ENCODE results near the gene INHBE. TPM values are rescaled to one million over a fixed set of nuclear protein-coding genes. Genes with fewer than 3 reads are reported as not detected.

Gene INHBE
- total and polyA plus RNA-seq, 2 experiments from 2014 or later: 5.6 to 29.0 TPM

DNA sequence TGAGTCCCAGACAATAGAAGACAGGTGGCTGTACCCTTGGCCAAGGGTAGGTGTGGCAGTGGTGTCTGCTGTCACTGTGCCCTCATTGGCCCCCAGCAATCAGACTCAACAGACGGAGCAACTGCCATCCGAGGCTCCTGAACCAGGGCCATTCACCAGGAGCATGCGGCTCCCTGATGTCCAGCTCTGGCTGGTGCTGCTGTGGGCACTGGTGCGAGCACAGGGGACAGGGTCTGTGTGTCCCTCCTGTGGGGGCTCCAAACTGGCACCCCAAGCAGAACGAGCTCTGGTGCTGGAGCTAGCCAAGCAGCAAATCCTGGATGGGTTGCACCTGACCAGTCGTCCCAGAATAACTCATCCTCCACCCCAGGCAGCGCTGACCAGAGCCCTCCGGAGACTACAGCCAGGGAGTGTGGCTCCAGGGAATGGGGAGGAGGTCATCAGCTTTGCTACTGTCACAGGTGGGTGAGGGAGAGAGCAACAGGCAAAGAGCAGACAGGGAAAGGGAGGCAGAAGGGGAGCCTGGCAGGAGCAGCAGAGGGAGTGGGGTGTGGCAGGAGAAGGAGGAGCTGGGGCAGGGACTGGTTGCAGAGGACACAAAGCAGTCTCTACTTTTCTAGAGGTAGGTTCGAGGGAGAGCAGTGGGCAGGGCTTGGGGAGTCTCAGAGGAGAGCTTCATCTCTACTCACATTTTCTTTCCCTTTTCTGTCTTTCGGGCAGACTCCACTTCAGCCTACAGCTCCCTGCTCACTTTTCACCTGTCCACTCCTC, 452 bp downstream of the INHBE start:
- Histone ChIP-seq H2AFZ (no peak overlapping the region), H4K20me1 (replicated peaks; ENCODE audit: insufficient read depth) (no peaks in the 10 kb centered on the region), H3K79me2 (replicated peaks; ENCODE audit: insufficient read depth) (peaks cover 23% of the 10 kb centered on the region), H3K36me3 (ENCODE audit: insufficient read depth) (no peaks in the 10 kb centered on the region), H3K4me2 (peak overlapping the region; percentile 99), H3K27me3 (ENCODE audit: insufficient read depth) (no peaks in the 10 kb centered on the region), H3K4me1 (ENCODE audit: insufficient read depth) (peaks cover 60% of the 10 kb centered on the region), H3K27ac (ENCODE audit: low read depth) (peak overlapping the region; percentile 82), H3F3A (replicated peaks; ENCODE audit: low read depth) (peaks cover 15% of the 10 kb centered on the region), H3K4me3 (peak overlapping the region; percentile 86), H3K9me2 (ENCODE audit: insufficient read depth) (no peaks in the 10 kb centered on the region)
- peak overlapping the region; percentile 100 for H3K27ac Mint-ChIP-seq
- ATAC-seq (peak; percentile 17), DNase-seq (ENCODE audit: low spot score) (no peak)
- TF ChIP-seq CREB1 (CRISPR knock-in tag; IDR thresholded peaks at IDR 0.05; ENCODE audit: low read depth) (no peak), ZNF331 (CRISPR knock-in tag; IDR thresholded peaks at IDR 0.05; ENCODE audit: low read depth) (no peak), NANOG (IDR thresholded peaks at IDR 0.05; ENCODE audit: borderline replicate concordance) (no peak), EZH2 (IDR thresholded peaks at IDR 0.05; ENCODE audit: low read depth, unreplicated experiment) (no peak), STAT1 (IDR thresholded peaks at IDR 0.05; ENCODE audit: unreplicated experiment) (no peak), ETS1 (IDR thresholded peaks at IDR 0.05) (0 out of 2 replicates have a peak, but pooled peaks have one; percentile 46), ZNF114 (CRISPR knock-in tag; IDR thresholded peaks at IDR 0.05) (no peak; the same call in 1 of the 2 replicates)
- H3K27me3 Mint-ChIP-seq (ENCODE audit: insufficient read depth, low read depth, poor library complexity): peaks cover 40% of the 10 kb centered on the region
- H3K4me1 Mint-ChIP-seq: peaks cover 63% of the 10 kb centered on the region
- H3K9me3 Mint-ChIP-seq: no peaks in the 10 kb centered on the region; the same call in 2 of the 3 replicates
- peak overlapping the region; percentile 82 for H3K4me3 Mint-ChIP-seq
- peaks cover 23% of the 10 kb centered on the region for H3K36me3 Mint-ChIP-seq (ENCODE audit: low read depth)

- Mint-ChIP-seq H3K27me3 (ENCODE audit: insufficient read depth, low read depth, poor library complexity) (peaks cover 40% of the 10 kb centered on the region), H3K4me3 (peak overlapping the region; percentile 82), H3K27ac (peak overlapping the region; percentile 100), H3K4me1 (peaks cover 63% of the 10 kb centered on the region), H3K9me3 (no peaks in the 10 kb centered on the region; the same call in 2 of the 3 replicates), H3K36me3 (ENCODE audit: low read depth) (peaks cover 23% of the 10 kb centered on the region)
- peak; percentile 38 for ATAC-seq
- Histone ChIP-seq H3K4me3 (peak overlapping the region; percentile 86), H3F3A (replicated peaks; ENCODE audit: low read depth) (peaks cover 22% of the 10 kb centered on the region), H4K20me1 (replicated peaks; ENCODE audit: insufficient read depth) (no peaks in the 10 kb centered on the region), H3K9me2 (ENCODE audit: insufficient read depth) (no peaks in the 10 kb centered on the region), H3K27me3 (ENCODE audit: insufficient read depth) (no peaks in the 10 kb centered on the region), H2AFZ (no peak overlapping the region), H3K4me2 (peak overlapping the region; percentile 99), H3K27ac (ENCODE audit: low read depth) (peak overlapping the region; percentile 82), H3K4me1 (ENCODE audit: insufficient read depth) (peaks cover 60% of the 10 kb centered on the region), H3K79me2 (replicated peaks; ENCODE audit: insufficient read depth) (peaks cover 23% of the 10 kb centered on the region), H3K36me3 (ENCODE audit: insufficient read depth) (no peaks in the 10 kb centered on the region)
- peak; percentile 93 for DNase-seq (ENCODE audit: low spot score)
- TF ChIP-seq STAT1 (IDR thresholded peaks at IDR 0.05; ENCODE audit: unreplicated experiment) (no peak), POLR2AphosphoS5 (IDR thresholded peaks at IDR 0.05; ENCODE audit: low read depth) (peak; percentile 66; the same call in 1 of the 2 replicates), EZH2phosphoT487 (IDR thresholded peaks at IDR 0.05; ENCODE audit: unreplicated experiment) (no peak), ZNF114 (CRISPR knock-in tag; IDR thresholded peaks at IDR 0.05) (no peak; the same call in 1 of the 2 replicates), ZNF462 (CRISPR knock-in tag; IDR thresholded peaks at IDR 0.05) (peak; percentile 24; the same call in 1 of the 2 replicates), CREB1 (CRISPR knock-in tag; IDR thresholded peaks at IDR 0.05; ENCODE audit: low read depth) (no peak), CTCF (conservative IDR thresholded peaks at IDR 0.05; ENCODE audit: low read depth in 2 of 2) (peak; percentile 77 to 89)
Observed at GRCh38 chr12:57456145-57456700, 1.1 kb downstream of the INHBE start.
